ENCODE measurements around the gene SEMA3C.

SEMA3C gene

DNA sequence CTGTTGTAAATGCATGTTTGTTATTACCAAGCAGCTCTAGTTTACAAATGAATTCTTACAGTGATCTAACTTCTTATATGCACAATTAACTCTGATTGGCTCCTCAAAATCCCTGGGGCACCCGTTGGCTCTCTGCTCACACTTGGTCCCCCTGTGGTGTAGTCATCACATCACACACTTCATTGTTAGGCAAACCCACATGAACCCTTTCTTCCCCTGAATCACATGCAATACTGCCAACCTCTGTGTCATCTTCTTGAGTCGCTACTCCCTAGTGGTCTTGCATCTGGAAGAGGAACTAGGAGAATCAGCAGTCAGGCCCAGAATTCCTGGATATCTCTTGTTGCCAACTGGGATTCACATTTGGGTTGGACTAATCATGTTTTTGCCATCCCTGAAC, 207.3 kb downstream of the SEMA3C start:
- FAIRE-seq = no peak

DNA sequence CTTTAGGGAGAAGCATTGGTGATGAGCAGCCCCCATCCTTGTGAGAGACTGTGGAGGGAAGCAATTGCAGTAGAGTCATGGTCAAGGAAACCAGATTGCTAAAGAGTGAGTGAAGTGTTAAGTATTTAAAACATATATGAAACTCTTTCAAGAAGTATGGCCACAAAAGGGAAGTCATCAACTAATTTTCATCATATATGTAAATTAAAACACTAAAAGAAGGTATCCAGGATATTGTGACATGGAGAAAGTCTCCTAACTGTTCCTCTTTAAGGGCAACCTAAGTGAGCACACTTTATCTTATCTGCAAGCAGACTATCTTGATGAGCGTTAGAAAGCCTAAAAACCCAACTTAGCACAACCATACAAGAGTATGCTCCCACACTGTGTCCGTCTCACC, 210.7 kb downstream of the SEMA3C start:
- no peak for FAIRE-seq
- DNase-seq (ENCODE audit: insufficient read length, low spot score) = no peak

More for the DNA sequence above, 207.3 kb downstream of the SEMA3C start:
- no peak for DNase-seq (ENCODE audit: insufficient read length, low spot score)

DNA sequence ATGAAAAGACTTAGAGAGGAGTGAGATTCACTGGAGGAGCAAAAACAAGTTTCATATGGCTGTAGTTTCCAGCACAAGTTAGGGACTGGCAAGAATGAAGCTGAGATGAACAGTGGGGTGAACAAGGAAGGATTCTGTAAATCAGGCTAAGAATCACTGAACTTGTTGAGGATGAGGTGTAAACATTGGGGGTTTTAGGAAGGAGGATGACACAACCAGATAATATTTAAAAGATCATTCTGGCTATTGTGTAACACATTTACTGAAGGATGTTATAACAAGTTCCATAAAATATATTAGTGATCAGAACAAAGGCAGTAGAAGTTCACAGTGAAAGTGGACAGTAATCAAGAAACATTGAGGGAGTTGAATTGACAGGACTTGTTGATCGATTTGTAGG, 211.5 kb downstream of the SEMA3C start:
- DNase-seq (ENCODE audit: insufficient read length, low spot score) (no peak), FAIRE-seq (no peak)

DNA sequence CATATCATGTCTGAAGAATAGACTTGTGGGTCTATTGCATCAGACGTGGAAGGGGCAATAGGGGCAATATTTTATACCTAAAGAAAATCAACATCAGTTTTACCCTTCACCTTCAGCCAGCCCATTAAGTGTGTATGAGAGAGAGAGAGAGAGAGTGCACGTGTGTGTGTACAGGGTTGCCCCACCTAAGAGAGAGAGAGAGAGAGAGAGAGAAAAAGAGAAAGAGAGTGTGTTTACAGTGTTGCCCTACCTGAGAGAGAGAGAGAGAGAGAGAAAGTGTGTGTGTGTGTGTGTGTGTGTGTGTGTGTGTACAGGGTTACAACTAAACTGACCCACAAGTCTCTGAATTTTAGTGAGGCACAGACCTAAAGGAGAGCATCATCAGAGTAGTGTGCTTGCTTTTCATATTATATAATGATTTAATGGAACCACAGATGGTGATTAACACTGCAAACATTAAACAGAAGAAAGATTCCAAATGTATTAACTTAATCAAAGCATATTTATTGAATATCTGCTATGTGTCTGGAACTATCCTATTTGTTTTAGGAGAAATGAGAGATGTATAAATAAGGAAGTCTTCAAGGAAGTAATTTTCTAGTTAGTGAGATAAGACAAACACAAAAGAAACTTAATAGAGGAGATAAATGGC, 213.6 kb downstream of the SEMA3C start:
- DNase-seq (ENCODE audit: insufficient read length, low spot score) (no peak), FAIRE-seq (no peak)

DNA sequence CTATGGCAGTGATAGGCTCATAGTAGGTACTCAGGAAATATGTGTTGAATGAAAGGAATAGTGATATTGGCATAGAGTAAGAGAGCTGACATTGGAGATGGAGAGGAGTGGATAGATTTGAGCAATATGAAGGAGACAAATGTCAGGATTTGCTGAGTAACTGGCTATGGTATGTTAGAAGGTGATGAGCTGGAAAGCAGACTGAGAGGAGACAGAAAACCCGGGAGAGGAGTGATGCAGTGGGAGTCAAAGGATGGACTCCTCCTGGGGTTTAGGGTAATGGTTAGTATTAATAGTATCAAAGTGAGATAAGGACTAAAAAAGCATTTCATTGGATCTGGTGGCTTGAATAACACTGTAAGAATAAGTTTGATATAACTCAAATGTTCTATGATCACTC, 215.6 kb downstream of the SEMA3C start:
- no peak for FAIRE-seq
- no peak for DNase-seq (ENCODE audit: insufficient read length, low spot score)

DNA sequence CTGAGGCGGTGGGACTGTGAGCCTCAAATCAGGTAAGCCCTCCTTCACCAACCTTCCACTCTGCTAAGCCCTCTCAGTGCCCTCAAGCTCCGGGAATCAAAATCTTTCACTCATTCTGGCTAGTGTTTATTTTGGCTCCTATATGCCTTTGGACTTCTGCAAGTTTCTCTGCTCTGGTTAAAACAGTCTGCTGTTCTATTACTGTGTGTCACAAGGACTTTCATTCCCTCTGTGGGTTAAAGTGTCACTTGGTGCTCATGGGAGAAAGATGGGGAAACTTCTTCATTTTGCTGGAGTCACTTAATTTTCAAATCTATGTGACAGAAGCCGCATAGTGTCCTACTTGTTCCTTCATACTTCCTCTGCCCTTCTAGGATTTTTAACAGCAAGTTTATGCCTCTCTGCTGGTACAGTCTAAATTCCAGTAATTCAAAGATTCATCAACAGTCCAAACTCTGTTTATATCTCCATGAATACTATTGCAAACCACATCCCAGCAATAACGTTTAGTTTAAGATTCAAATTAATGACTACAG, 219.1 kb downstream of the SEMA3C start:
- FAIRE-seq (no peak), DNase-seq (ENCODE audit: insufficient read length, low spot score) (no peak)

DNA sequence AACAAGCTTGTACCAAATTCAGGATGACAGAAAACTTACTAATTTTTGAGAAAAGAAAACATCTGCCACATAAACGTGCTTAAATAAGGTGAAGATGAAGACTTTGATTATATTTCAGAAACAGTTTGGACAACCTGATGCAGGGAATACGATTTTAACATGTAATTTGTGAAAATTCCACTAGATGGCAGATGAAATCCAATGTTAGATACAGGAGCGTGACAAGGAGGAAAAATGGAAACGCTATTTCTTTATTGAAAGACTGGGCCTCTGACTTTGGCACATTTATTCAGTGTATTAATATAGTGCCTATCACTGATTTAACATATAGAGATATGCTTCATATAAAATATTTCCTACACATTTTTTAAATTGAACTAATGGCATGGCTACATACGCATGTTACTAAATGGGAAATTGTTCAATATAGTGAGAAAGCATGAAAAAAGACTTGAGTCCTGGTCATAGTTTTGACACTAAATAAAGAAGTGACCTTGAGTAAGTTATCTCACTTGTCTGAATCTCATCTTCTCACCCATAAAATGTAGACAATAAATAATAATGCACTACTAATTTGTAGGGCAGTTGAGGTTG, 219.7 kb downstream of the SEMA3C start:
- FAIRE-seq (peak; percentile 33), DNase-seq (ENCODE audit: insufficient read length, low spot score) (no peak)

All from GM19239 (cell line).